Vagina (tissue), 2 donors: ENCODE results near the gene OTULIN. TPM values are rescaled to one million over a fixed set of nuclear protein-coding genes. Genes with fewer than 3 reads are reported as not detected.

ENCODE experiments used
- DNase-seq, 2 donors: peaks; one replicate each; pipeline ENCODE4 v3.0.0-alpha.2; 2017; ENCODE audit errors: extremely low spot score in 2 of 2
- H3K27ac ChIP-seq: fragments of 200-600 bp; sonication (generic); one replicate; pipeline ENCODE4 v1.5.1; 2019
- H3K27me3 ChIP-seq: fragments of 200-600 bp; sonication (generic); one replicate; pipeline ENCODE4 v1.5.1; 2019
- H3K36me3 ChIP-seq, 2 donors: fragments of 200-600 bp; sonication (generic); one replicate each; pipeline ENCODE4 v1.5.1; 2017 to 2019
- H3K4me1 ChIP-seq: fragments of 200-600 bp; sonication (generic); one replicate; pipeline ENCODE4 v1.5.1; 2019
- H3K4me3 ChIP-seq, 2 donors: fragments of 200-600 bp; sonication (generic); 1 replicate in 1 of 2; 2 replicates in 1 of 2; pipeline ENCODE4 v1.5.1; 2016 to 2019
- H3K9me3 ChIP-seq: fragments of 200-600 bp; sonication (generic); one replicate; pipeline ENCODE4 v1.5.1; 2019
- CTCF ChIP-seq, 3 experiments: fragments of 450-650 bp in 2 of 3; fragments of 200-600 bp in 1 of 3; sonication (generic) in 1 of 3; IDR thresholded peaks; one replicate each; pipeline ENCODE4 v1.5.1; 2017 to 2019; ENCODE audit warnings: antibody characterized with exemption in 3 of 3, mild to moderate bottlenecking in 2 of 3, moderate library complexity in 2 of 3
- POLR2A ChIP-seq, 2 donors: fragments of 450-650 bp; IDR thresholded peaks; one replicate each; pipeline ENCODE4 v1.6.1; 2017; ENCODE audit warnings: antibody characterized with exemption in 2 of 2, mild to moderate bottlenecking in 2 of 2, moderate library complexity in 2 of 2
- POLR2AphosphoS5 ChIP-seq, 2 donors: sonication (generic); formaldehyde crosslinking; IDR thresholded peaks; one replicate each; pipeline ENCODE4 v1.9.0; 2017; ENCODE audit warnings: antibody characterized with exemption in 2 of 2, mild to moderate bottlenecking in 2 of 2, low read depth in 1 of 2; ENCODE audit not compliant: insufficient read depth in 1 of 2
- intact Hi-C: fragments of 100-400 bp; cut with DNase I; formaldehyde crosslinking; loops from one replicate; pipeline ENCODE4 v1.15.1; 2023
- total RNA-seq: library from RNA; depleted of rRNA; stranded (reverse); fragments of >200 nt; gene quantifications from one replicate; pipeline ENCODE4 v1.2.3, GENCODE V29; 2016

OTULIN gene
- total RNA-seq, 1 donor from 2014 or later: 34.1 TPM

- Histone ChIP-seq H3K4me3 (no peak overlapping the region), H3K36me3 (peaks cover 0 to 6% of the 10 kb centered on the region in 2 donors), H3K4me1 (peaks cover 81% of the 10 kb centered on the region), H3K27ac (no peak overlapping the region), H3K27me3 (no peaks in the 10 kb centered on the region), H3K9me3 (no peaks in the 10 kb centered on the region)
- DNase-seq: no peak
- intact Hi-C loops: no loop called here
- no peak for TF ChIP-seq POLR2AphosphoS5 (IDR thresholded peaks at IDR 0.05; ENCODE audit: insufficient read depth in 1 of 2, low read depth in 1 of 2)
- no peak for TF ChIP-seq CTCF (IDR thresholded peaks at IDR 0.05)
- no peak for TF ChIP-seq POLR2A (IDR thresholded peaks at IDR 0.05)
Observed at GRCh38 chr5:14672082-14672481, 7.6 kb downstream of the OTULIN start.

GRCh38 chr5:14672484-14673394, 8.2 kb downstream of the OTULIN start:
- H3K27ac ChIP-seq: no peak overlapping the region
- peaks cover 0 to 6% of the 10 kb centered on the region in 2 donors for H3K36me3 ChIP-seq
- no peak for DNase-seq
- H3K4me1 ChIP-seq: peaks cover 76% of the 10 kb centered on the region
- no peaks in the 10 kb centered on the region for H3K27me3 ChIP-seq
- no peaks in the 10 kb centered on the region for H3K9me3 ChIP-seq
- intact Hi-C loops: no loop called here
- no peak overlapping the region for H3K4me3 ChIP-seq
- TF ChIP-seq CTCF (IDR thresholded peaks at IDR 0.05): no peak
- TF ChIP-seq POLR2AphosphoS5 (IDR thresholded peaks at IDR 0.05; ENCODE audit: insufficient read depth in 1 of 2, low read depth in 1 of 2): no peak
- no peak for TF ChIP-seq POLR2A (IDR thresholded peaks at IDR 0.05)

GRCh38 chr5:14673443-14673842, 8.9 kb downstream of the OTULIN start:
- Histone ChIP-seq H3K36me3 (peaks cover 0 to 6% of the 10 kb centered on the region in 2 donors), H3K9me3 (no peaks in the 10 kb centered on the region), H3K4me3 (no peak overlapping the region), H3K4me1 (peaks cover 70% of the 10 kb centered on the region), H3K27ac (no peak overlapping the region), H3K27me3 (no peaks in the 10 kb centered on the region)
- TF ChIP-seq POLR2A (IDR thresholded peaks at IDR 0.05): no peak
- TF ChIP-seq CTCF (IDR thresholded peaks at IDR 0.05): no peak
- no peak for TF ChIP-seq POLR2AphosphoS5 (IDR thresholded peaks at IDR 0.05; ENCODE audit: insufficient read depth in 1 of 2, low read depth in 1 of 2)
- no peak for DNase-seq
- intact Hi-C loops: no loop called here

- H3K36me3 ChIP-seq: peaks cover 0 to 6% of the 10 kb centered on the region in 2 donors
Observed at GRCh38 chr5:14674983-14675854, 10.7 kb downstream of the OTULIN start.

More at GRCh38 chr5:14674983-14675854, 10.7 kb downstream of the OTULIN start:
- Histone ChIP-seq H3K27ac (no peak overlapping the region), H3K4me1 (peaks cover 54% of the 10 kb centered on the region), H3K27me3 (no peaks in the 10 kb centered on the region), H3K4me3 (no peak overlapping the region), H3K9me3 (no peaks in the 10 kb centered on the region)
- intact Hi-C loops: no loop called here
- DNase-seq: no peak
- TF ChIP-seq POLR2A (IDR thresholded peaks at IDR 0.05): no peak
- TF ChIP-seq POLR2AphosphoS5 (IDR thresholded peaks at IDR 0.05; ENCODE audit: insufficient read depth in 1 of 2, low read depth in 1 of 2): no peak
- TF ChIP-seq CTCF (IDR thresholded peaks at IDR 0.05): no peak
